HepG2 (cell line): ENCODE measurements around the gene RNH1. TPM values are rescaled to one million over a fixed set of nuclear protein-coding genes. Genes with fewer than 3 reads are reported as not detected.
A peak's percentile ranks its signal among the peaks of the same experiment; 100 is the strongest.

Experiments
- CHCHD3 ChIP-seq: sonication (generic); formaldehyde crosslinking; IDR thresholded peaks from 2 replicates; pipeline ENCODE4 v1.8.0; 2022; ENCODE audit warnings: mild to moderate bottlenecking, missing genetic modification reagents, moderate library complexity
- ETV5 ChIP-seq: IDR thresholded peaks from 2 replicates; pipeline ENCODE4 v1.6.1; 2018; ENCODE audit warnings: missing biosample characterization, missing genetic modification reagents, inconsistent platforms, borderline replicate concordance
- HES4 ChIP-seq: sonication (generic); formaldehyde crosslinking; IDR thresholded peaks from 2 replicates; pipeline ENCODE4 v1.9.0; 2021; ENCODE audit warnings: mild to moderate bottlenecking, missing genetic modification reagents, borderline replicate concordance
- HOMEZ ChIP-seq: IDR thresholded peaks from 2 replicates; pipeline ENCODE4 v1.6.1; 2016; ENCODE audit warnings: low read depth
- HOXA3 ChIP-seq: sonication (generic); formaldehyde crosslinking; IDR thresholded peaks from 2 replicates; pipeline ENCODE4 v1.5.0; 2020; ENCODE audit warnings: missing genetic modification reagents
- ISL2 ChIP-seq: sonication (generic); formaldehyde crosslinking; IDR thresholded peaks from 2 replicates; pipeline ENCODE4 v1.5.0; 2020; ENCODE audit warnings: missing genetic modification reagents
- ISX ChIP-seq: sonication (generic); formaldehyde crosslinking; conservative IDR thresholded peaks from 2 replicates; pipeline ENCODE4 v1.5.0; 2020; ENCODE audit warnings: missing genetic modification reagents
- MAX ChIP-seq: IDR thresholded peaks from 2 replicates; pipeline ENCODE4 v1.6.1; 2012; ENCODE audit warnings: inconsistent platforms
- RAD51 ChIP-seq: fragments of 450-650 bp; IDR thresholded peaks from 2 replicates; pipeline ENCODE4 v1.6.1; 2016; ENCODE audit warnings: borderline replicate concordance
- RBFOX2 ChIP-seq: fragments of 200-400 bp; formaldehyde crosslinking; IDR thresholded peaks from 2 replicates; pipeline ENCODE4 v1.6.1; 2017; ENCODE audit warnings: low read depth, mild to moderate bottlenecking, low read length
- SAP130 ChIP-seq: IDR thresholded peaks from 2 replicates; pipeline ENCODE4 v1.6.1; 2016; ENCODE audit warnings: low read depth
- THYN1 ChIP-seq: sonication (generic); formaldehyde crosslinking; IDR thresholded peaks from 2 replicates; pipeline ENCODE4 v1.8.1; 2023; ENCODE audit warnings: low read depth, mild to moderate bottlenecking, moderate library complexity, missing genetic modification reagents, borderline replicate concordance
- U2AF2 ChIP-seq: fragments of 200-400 bp; formaldehyde crosslinking; IDR thresholded peaks from 2 replicates; pipeline ENCODE4 v1.6.1; 2017; ENCODE audit warnings: low read depth, mild to moderate bottlenecking, low read length
- ZBTB21 ChIP-seq: sonication (generic); formaldehyde crosslinking; IDR thresholded peaks from 2 replicates; pipeline ENCODE4 v1.4.0; 2020; ENCODE audit warnings: missing genetic modification reagents
- ZBTB8A ChIP-seq: sonication (generic); formaldehyde crosslinking; IDR thresholded peaks from 2 replicates; pipeline ENCODE4 v1.4.0; 2020; ENCODE audit warnings: mild to moderate bottlenecking, low read depth, missing genetic modification reagents, borderline replicate concordance
- ZNF180 ChIP-seq: sonication (generic); formaldehyde crosslinking; IDR thresholded peaks from 2 replicates; pipeline ENCODE4 v1.4.0; 2020; ENCODE audit warnings: low read depth, missing genetic modification reagents, borderline replicate concordance
- ZNF205 ChIP-seq: IDR thresholded peaks from 2 replicates; pipeline ENCODE4 v1.6.1; 2018; ENCODE audit warnings: missing biosample characterization, missing genetic modification reagents
- ZNF660 ChIP-seq: sonication (generic); formaldehyde crosslinking; IDR thresholded peaks from 2 replicates; pipeline ENCODE4 v1.5.1; 2020; ENCODE audit warnings: mild to moderate bottlenecking, low read depth, missing genetic modification reagents, borderline replicate concordance
- ZNF674 ChIP-seq: sonication (generic); formaldehyde crosslinking; IDR thresholded peaks from 2 replicates; pipeline ENCODE4 v1.5.0; 2020; ENCODE audit warnings: low read depth, mild to moderate bottlenecking, missing genetic modification reagents
- polyA plus RNA-seq, 8 experiments: library from polyadenylated mRNA; depleted of rRNA in 3 of 8; stranded (reverse) in 7 of 8; unstranded in 1 of 8; fragments of >200 nt; fragmentation: Illumina TruSeq in 4 of 8; extraction: Trizol in 4 of 8; gene quantifications; 2 replicates each; pipeline versions ENCODE4 v1.2.1 to v1.2.3, GENCODE V29; 2011 to 2016; ENCODE audit warnings: low read depth in 4 of 8, missing spikeins in 1 of 8, mixed read lengths in 1 of 8; ENCODE audit not compliant: insufficient read depth in 1 of 8
- total RNA-seq, 5 experiments: library from RNA; depleted of rRNA; stranded (reverse); fragments of >200 nt; fragmentation: Illumina TruSeq; extraction: Trizol; gene quantifications; 2 replicates each; pipeline ENCODE4 v1.2.3, GENCODE V29; 2016; ENCODE audit warnings: low read depth in 1 of 5
- TF ChIP-seq, protein P1 (sequence below): sonication (generic); formaldehyde crosslinking; IDR thresholded peaks from 2 replicates; pipeline ENCODE4 v1.8.1; 2023; ENCODE audit warnings: missing genetic modification reagents, mild to moderate bottlenecking, borderline replicate concordance
- TF ChIP-seq, protein P2 (sequence below): sonication (generic); formaldehyde crosslinking; IDR thresholded peaks from 2 replicates; pipeline ENCODE4; 2020; ENCODE audit warnings: missing genetic modification reagents, mild to moderate bottlenecking, borderline replicate concordance
- TF ChIP-seq, protein P3 (sequence below): sonication (generic); formaldehyde crosslinking; IDR thresholded peaks from 2 replicates; pipeline ENCODE4 v1.8.0; 2022; ENCODE audit warnings: mild to moderate bottlenecking, missing genetic modification reagents
- TF ChIP-seq, protein P4 (sequence below): IDR thresholded peaks from 2 replicates; pipeline ENCODE4 v1.6.1; 2016; ENCODE audit warnings: missing genetic modification reagents, missing compliant biosample characterization

Gene RNH1
- total and polyA plus RNA-seq, 2 of the 13 experiments (the other 11 are each of a cell fraction or from before 2014, with no cell fraction given) = 36.0 to 74.1 TPM

DNA sequence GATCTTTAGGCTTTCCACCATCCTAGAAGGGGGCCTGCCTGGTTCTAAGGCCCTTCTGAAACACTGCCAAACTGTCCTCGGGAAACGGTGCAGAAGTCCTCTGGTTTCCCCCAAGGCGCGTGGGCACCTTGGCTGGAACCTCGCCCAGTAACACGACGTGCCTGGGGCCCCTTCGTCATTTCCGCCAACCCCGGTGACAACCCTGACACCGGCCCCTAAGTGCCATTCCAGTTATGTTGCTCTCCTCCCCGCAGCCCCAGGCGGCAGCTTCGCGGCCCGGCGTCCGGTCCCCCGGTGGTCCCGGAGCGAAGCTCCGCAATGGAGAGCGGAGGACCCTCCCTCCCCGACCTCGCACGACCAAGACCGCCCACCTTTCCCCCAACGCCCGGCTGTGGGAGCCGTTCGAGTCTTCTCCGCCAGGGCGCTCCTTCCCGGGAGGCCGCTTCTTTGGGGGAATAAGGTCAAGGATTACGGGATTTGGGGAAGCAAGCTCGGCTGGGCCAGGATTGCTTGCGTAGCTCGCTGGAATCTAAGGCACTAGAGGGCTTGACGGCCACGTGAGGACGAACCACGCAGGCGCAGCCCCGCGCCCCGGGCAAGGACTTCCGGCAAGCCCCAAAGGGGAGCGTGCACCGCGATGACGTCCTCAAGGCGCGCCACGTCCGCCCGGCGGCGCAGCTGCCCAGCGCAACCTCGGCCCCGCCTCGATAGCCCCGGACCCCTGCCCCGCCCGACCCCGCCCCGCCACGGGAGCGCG lies 626 bp downstream of the RNH1 start (continued):
- TF ChIP-seq ZNF180 (CRISPR knock-in tag) (0 out of 2 replicates have a peak, but pooled peaks have one; percentile 26), ETV5 (CRISPR knock-in tag) (peak; percentile 41; the same call in 1 of the 2 replicates), RAD51 (no peak), ZNF674 (CRISPR knock-in tag) (peak; percentile 75; the same call in 1 of the 2 replicates), ISL2 (CRISPR knock-in tag) (no peak), MAX (peak; percentile 86), HES4 (CRISPR knock-in tag) (peak; percentile 63; the same call in 1 of the 2 replicates), HOMEZ (no peak), ZBTB8A (no peak), HOXA3 (peak; percentile 96), RBFOX2 (peak; percentile 92), CHCHD3 (CRISPR knock-in tag) (no peak), THYN1 (no peak), ZBTB21 (CRISPR knock-in tag) (no peak), U2AF2 (no peak), ZNF660 (CRISPR knock-in tag) (no peak), ISX (CRISPR knock-in tag) (0 out of 2 replicates have a peak, but pooled peaks have one; percentile 44), ZNF205 (CRISPR knock-in tag) (peak; percentile 70; the same call in 1 of the 2 replicates), SAP130 (CRISPR knock-in tag) (peak; percentile 84)
- TF ChIP-seq, protein P1, sequence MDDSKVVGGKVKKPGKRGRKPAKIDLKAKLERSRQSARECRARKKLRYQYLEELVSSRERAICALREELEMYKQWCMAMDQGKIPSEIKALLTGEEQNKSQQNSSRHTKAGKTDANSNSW (CRISPR knock-in tag) = peak; percentile 13; the same call in 1 of the 2 replicates
- TF ChIP-seq, protein P2, sequence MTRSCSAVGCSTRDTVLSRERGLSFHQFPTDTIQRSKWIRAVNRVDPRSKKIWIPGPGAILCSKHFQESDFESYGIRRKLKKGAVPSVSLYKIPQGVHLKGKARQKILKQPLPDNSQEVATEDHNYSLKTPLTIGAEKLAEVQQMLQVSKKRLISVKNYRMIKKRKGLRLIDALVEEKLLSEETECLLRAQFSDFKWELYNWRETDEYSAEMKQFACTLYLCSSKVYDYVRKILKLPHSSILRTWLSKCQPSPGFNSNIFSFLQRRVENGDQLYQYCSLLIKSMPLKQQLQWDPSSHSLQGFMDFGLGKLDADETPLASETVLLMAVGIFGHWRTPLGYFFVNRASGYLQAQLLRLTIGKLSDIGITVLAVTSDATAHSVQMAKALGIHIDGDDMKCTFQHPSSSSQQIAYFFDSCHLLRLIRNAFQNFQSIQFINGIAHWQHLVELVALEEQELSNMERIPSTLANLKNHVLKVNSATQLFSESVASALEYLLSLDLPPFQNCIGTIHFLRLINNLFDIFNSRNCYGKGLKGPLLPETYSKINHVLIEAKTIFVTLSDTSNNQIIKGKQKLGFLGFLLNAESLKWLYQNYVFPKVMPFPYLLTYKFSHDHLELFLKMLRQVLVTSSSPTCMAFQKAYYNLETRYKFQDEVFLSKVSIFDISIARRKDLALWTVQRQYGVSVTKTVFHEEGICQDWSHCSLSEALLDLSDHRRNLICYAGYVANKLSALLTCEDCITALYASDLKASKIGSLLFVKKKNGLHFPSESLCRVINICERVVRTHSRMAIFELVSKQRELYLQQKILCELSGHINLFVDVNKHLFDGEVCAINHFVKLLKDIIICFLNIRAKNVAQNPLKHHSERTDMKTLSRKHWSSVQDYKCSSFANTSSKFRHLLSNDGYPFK (CRISPR knock-in tag) = peak; percentile 68; the same call in 1 of the 2 replicates
- TF ChIP-seq, protein P3, sequence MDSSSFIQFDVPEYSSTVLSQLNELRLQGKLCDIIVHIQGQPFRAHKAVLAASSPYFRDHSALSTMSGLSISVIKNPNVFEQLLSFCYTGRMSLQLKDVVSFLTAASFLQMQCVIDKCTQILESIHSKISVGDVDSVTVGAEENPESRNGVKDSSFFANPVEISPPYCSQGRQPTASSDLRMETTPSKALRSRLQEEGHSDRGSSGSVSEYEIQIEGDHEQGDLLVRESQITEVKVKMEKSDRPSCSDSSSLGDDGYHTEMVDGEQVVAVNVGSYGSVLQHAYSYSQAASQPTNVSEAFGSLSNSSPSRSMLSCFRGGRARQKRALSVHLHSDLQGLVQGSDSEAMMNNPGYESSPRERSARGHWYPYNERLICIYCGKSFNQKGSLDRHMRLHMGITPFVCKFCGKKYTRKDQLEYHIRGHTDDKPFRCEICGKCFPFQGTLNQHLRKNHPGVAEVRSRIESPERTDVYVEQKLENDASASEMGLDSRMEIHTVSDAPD (CRISPR knock-in tag) = no peak
- TF ChIP-seq, protein P4, sequence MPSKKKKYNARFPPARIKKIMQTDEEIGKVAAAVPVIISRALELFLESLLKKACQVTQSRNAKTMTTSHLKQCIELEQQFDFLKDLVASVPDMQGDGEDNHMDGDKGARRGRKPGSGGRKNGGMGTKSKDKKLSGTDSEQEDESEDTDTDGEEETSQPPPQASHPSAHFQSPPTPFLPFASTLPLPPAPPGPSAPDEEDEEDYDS = no peak
